ENCODE data around the gene UPP1.

Gene UPP1

DNA sequence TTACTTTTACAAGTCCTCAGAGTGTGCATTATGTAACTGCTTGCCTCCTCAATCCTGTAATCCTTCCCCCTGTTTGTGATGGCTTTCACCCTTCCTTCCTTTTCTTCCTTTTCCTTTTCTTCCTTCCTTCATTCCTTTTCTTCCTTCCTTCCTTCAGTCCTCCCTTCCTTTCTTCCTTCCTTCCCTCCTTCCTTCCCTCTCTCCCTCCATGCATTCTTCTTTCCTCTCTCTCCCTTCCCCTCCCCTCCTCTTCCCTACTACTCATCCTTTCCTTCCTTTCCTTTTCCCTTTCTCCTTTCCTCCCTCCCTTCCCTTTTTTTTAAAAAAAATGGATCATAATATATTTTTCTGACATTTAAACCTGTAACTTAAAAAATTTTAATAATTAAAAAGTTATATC lies 60.0 kb downstream of the UPP1 start:
- TF ChIP-seq, protein P1, sequence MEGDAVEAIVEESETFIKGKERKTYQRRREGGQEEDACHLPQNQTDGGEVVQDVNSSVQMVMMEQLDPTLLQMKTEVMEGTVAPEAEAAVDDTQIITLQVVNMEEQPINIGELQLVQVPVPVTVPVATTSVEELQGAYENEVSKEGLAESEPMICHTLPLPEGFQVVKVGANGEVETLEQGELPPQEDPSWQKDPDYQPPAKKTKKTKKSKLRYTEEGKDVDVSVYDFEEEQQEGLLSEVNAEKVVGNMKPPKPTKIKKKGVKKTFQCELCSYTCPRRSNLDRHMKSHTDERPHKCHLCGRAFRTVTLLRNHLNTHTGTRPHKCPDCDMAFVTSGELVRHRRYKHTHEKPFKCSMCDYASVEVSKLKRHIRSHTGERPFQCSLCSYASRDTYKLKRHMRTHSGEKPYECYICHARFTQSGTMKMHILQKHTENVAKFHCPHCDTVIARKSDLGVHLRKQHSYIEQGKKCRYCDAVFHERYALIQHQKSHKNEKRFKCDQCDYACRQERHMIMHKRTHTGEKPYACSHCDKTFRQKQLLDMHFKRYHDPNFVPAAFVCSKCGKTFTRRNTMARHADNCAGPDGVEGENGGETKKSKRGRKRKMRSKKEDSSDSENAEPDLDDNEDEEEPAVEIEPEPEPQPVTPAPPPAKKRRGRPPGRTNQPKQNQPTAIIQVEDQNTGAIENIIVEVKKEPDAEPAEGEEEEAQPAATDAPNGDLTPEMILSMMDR (conservative IDR thresholded peaks at IDR 0.05; ENCODE audit: low read length): no peak
- H3K4me3 ChIP-seq (ENCODE audit: low read length): no peak overlapping the region
- no peak for DNase-seq (ENCODE audit: low read depth)

DNA sequence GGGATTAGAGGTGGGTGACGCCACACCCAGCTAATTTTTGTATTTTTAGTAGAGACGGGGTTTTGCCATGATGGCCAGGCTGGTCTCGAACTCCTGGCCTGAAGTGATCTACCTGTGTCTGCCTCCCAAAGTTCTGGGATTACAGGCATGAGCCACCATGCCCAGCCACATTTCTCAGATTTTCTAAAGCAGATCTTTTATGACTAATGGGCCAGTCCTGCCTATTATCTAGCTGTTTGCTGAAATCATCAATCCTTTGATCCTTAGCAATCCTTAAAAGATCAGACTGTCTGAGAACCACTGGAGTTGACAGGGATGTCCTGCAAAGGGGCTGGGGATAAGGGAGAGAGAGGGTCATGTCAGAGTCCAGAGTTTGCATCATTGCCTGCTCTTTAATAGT lies 61.0 kb downstream of the UPP1 start:
- DNase-seq (ENCODE audit: low read depth): no peak
- no peak overlapping the region for H3K4me3 ChIP-seq (ENCODE audit: low read length)
- TF ChIP-seq, protein P1 (conservative IDR thresholded peaks at IDR 0.05; ENCODE audit: low read length): no peak

DNA sequence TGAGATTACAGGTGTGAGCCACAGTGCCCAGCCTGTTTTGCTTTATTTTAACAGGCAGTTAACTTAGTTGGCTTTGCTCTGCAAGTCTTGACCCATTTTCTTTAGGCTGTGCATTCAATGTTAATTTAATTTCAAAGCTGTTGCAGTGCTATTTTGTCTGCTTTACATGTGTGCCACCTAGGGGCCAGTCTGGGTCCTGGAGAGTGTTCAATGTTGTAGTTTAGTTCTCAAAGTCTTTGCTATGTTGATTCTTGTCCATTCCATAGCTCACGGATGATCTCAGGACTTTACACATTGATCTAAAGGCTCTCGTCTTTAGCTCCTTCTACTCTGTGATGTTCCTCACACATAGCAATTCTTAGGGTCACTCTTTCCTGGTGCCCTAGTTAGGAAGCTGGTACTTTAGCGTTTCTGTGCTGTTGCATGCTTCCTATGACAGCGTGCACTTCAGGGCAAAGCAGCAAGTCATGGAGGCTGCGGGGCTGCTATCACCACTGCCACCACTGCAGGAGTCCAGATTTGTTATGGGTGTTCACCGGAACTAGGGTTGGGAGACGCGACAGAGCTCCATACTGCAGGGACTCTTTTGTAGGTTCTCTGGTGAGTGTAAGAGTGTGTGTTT lies 65.8 kb downstream of the UPP1 start:
- H3K4me3 ChIP-seq (ENCODE audit: low read length): no peak overlapping the region
- TF ChIP-seq, protein P1 (conservative IDR thresholded peaks at IDR 0.05; ENCODE audit: low read length): peak; percentile 92
- DNase-seq (ENCODE audit: low read depth): peak; percentile 62
